HG03442 (cell line): ENCODE measurements around the gene LRPAP1.

Experiments used
- ATAC-seq: cut with Tn5 transposase; IDR thresholded peaks from one replicate; pipeline ENCODE4 v1.9.1; 2021; ENCODE audit warnings: mild to moderate bottlenecking, moderate library complexity; ENCODE audit not compliant: unreplicated experiment

LRPAP1 gene

DNA sequence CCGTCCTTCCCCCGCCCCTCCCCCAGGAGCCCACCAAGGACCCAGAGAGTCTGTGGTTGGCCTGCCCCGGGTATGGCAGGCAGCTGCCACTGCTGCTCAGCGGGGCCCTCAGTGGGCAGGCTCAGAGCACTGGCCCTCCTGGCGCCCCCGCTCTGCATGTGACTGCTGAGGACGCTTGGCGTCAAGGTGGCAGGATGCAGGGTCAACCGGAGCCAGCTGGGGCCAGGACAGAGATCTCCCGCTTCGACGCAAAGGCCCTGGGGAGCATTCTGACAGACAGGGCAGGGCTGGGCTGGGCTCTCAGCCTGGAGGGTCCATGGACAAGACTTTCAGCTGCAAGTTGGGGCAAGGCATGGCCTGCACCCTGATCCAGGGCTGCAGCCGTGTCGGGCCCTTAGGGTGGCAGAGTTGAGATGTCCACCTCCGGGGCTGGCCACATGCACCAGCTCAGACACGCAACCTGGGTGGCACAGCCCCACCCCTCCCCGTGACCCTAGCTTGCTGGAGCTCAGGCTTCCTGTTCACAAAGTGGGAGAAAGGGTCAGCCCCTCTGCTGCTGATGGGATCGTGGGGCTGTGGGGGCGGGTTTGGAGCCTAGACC is 30.3 kb downstream of the LRPAP1 start:
- ATAC-seq: no peak

- no peak for ATAC-seq
Measured at GRCh38 chr4:3501126-3501824, 30.9 kb downstream of the LRPAP1 start.

GRCh38 chr4:3500634-3501101 is 31.6 kb downstream of the LRPAP1 start:
- no peak for ATAC-seq

DNA sequence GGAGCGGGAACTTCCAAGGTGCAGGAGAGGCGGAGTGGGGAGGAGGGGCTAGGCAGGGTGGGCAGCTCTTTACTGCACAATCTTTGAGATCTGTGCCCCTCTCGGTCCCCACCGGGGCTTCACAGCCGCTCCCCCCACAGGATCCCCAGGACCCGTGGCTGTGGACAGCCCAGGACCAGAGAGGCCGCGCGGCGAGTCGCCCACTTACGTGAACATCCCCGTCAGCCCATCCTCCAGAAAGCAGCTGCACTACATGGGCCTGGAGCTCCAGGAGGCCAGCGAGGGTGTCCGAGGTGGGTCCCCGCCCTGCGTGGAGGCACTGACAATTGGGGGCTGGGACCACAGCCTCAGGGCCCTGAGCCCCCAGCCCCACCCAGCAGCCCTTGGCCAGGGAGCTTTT is 32.1 kb downstream of the LRPAP1 start:
- ATAC-seq: no peak

GRCh38 chr4:3499710-3500109 is 32.5 kb downstream of the LRPAP1 start:
- ATAC-seq: no peak

DNA sequence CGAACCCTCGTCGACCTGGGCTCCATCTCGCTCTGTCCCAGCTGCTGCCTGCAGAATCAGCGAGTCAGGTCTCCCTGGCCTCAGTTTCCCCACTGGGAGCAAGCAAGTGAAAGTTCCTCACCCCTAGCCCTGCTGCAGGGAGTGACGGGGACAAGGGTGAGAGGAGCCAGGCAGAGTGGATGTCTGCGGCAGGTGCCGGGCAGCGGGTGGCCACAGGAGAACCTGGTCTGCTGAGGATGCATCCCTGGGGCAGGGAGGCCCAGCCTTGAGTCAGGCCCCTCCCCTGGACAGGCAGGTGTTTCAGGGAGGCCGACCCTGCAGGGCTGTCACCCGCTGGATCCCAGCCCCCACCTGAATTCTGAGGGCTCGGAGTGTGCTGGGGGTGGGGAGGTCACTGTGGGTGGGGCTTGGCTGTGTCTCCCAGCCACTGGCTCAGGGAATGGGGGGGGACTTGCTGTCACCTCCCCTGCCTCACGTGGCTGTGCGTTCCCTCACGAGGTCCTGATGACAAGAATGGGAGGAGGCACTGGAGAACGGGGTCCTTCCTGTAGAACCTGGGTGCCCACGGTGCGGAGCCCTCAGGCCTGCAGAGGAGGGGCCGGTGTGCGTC is 33.2 kb downstream of the LRPAP1 start:
- ATAC-seq: no peak

- no peak for ATAC-seq
Measured at GRCh38 chr4:3498407-3498806, 33.8 kb downstream of the LRPAP1 start.

DNA sequence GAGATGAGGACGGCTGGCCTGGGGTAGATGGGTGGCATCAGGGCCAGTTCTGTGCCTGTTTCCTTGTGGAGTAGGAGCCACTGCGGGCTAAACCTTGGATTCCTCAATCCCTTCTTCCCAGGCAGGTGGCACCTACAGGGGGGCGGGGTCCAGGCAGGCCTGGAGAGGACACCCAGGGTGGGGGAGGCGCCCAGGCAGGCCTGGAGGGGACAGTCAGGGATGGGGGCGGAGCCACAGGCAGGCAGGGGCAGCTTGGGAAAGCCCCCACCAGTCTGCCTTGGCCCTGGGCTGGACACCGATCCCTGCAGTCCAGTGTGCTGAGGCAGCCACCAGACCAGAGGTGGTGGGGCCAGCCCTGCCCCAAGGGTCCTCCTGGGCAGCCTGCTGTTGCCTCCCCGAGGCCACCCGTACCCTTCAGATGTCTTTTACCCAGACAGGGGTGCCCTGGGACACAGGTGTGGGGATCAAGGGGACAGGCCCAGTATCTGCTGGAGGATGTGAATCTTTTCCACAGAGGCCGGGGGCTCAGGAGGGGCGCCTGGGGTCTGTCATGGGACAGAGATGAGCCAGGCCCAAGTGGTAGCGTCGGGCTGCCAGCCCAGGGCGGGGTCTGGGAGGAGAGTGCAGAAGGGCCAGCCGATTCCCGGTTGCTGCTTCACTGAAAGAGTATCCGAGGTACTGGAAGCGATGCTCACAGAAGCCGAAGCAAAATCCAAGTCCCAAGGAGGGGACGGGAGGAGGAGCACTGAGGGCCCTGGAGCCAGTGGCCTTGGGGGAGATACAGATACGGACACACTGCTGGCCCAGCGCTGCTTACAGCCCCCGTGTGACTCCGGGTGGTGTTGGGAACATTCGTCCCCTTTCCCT is 34.5 kb downstream of the LRPAP1 start:
- ATAC-seq: no peak

DNA sequence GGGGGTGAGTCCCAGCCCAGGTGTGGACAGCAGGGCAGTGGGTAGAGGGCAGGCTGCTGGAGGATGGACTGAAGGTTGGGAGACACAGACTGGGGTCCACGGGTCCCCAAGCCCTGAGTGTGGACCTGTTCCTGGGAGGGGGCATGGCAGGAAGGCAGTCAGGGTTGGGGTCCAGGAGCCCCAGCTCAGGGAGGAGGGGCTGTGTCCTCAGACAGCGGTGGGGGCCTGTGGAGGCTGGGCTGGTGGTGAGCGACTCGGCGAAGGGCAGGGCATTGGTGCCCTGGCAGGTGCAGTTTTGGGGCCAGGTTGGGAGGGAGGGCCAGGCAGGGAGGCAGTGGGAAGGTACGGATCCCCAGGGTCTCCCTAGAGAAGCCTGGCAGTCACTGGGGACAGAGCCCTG is 35.1 kb downstream of the LRPAP1 start:
- no peak for ATAC-seq

- ATAC-seq: no peak
Measured at GRCh38 chr4:3496021-3496420, 36.2 kb downstream of the LRPAP1 start.

- no peak for ATAC-seq
Measured at GRCh38 chr4:3495204-3495975, 36.8 kb downstream of the LRPAP1 start.

DNA sequence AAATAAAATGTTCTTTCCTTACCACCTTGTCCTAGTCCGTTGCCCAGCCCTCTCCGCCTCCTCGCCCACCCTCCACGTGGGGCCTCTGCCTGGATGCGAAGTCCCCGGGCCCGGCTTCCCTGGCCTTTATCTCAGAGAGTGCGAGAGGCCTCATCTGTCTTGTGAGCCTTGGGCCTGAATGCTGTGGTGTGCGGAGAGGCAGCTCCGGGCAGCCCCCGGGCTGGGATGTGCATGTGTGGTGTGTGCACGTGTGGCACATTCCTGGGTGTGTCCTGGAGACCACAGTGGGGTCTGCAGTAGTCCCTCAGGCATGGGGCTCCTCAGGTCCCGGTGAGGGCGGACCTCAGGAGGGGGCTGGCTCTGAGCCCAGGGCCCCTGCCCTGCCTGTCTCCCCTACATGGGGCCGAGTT is 37.8 kb downstream of the LRPAP1 start:
- ATAC-seq: no peak

DNA sequence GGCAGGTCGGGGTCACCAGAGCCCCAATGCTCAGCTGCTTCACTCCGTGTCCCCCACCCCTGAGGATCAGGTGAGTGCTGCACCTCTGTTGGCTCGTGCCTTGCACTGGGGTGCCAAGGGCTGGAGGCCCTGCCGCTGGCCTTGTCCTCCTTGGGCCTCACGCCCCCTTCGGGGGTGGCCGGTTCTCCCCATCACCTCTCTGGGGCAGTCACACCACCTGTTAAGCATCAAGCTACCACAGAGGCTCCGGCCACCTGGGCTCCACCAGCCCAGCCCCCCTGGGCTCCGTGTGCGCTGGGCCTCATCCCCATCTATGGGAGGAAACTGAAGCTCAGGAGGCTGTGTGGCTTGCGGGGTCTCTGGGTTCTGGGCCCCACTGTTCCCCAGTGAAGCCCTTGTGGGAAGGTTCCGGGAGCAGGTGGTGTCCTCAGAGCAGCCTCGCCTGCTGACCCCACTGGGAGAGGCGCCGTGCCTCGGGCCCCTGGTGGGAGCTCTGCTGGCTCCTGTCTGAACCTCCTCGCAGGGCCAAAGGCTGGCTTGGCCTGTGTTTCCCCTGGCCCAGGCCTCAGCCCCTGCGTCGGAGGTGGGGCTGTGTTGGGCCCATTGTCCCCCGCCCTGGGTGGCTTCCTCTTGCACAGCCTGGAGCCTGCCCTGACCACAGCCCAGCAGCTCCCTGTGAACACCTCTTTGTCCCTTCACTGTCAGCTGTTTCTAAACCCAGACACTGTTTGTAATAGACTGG is 38.3 kb downstream of the LRPAP1 start:
- no peak for ATAC-seq

- ATAC-seq: no peak
Measured at GRCh38 chr4:3492741-3493719, 39.2 kb downstream of the LRPAP1 start.

- no peak for ATAC-seq
Measured at GRCh38 chr4:3491681-3492405, 40.4 kb downstream of the LRPAP1 start.

DNA sequence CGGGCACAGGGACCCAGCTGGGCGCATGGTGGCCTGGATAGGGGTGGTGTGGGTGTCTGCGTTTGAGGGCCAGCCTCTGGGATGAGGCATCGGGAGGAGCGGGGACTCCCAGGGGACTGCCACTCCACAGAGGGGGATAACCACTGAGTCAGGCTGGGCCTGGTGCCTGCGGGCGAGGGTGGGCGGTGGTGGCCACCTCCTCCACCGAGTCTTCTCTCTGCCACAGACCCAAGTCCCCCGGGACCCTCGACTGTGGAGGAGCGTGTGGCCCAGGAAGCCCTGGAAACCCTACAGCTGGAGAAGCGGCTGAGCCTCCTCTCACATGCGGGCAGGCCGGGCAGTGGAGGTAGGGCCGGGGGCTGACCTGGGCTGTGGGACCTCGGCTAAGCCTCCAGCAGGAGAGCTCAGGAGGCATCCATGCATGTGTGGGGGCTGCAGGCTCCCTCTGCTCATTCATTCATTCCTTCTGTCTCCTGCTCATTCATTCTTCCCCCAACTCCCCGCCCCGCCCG is 42.7 kb downstream of the LRPAP1 start:
- no peak for ATAC-seq

GRCh38 chr4:3488820-3489219 is 43.4 kb downstream of the LRPAP1 start:
- ATAC-seq: no peak

DNA sequence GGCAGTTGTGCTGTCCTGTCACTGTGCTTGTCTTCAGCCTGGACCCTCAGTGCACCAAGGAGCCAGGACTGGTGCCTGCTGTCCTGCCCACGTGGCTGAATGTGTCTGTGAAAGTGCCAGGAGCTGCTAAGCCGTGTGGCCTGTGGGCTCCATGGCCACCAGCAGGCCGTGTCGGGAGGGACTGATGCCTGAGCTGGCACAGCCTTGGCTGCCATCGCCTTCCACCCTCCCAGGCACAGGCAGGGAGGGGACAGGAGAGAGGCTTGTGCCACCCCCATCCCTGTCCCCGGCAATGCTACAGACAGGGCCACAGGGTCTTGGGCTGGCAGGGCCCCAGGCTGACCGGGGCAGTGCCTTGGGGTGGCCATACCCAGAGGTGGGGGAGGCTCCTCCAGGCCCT is 44.4 kb downstream of the LRPAP1 start:
- ATAC-seq: no peak
